Measurements from ENCODE around the gene CCL14.
"Not testable (repeated sequence)": the region's sequence is repeated elsewhere in the genome, so short reads cannot be mapped to it uniquely, and the experiment has no call there.

CCL14 gene

GRCh38 chr17:35949401-35949800, 37.1 kb downstream of the CCL14 start:
- no peak for TF ChIP-seq CTCF (IDR thresholded peaks at IDR 0.05; ENCODE audit: borderline replicate concordance, control extremely low read depth, extremely low read depth, insufficient read depth, missing control alignments)
- no peak for DNase-seq (ENCODE audit: low spot score)
- in situ Hi-C loops (cut with MboI; ENCODE audit: low sequenced_read_pairs, unreplicated experiment) = no loop called here

- DNase-seq (ENCODE audit: low spot score) = no peak
Observed at GRCh38 chr17:35948092-35948491, 38.4 kb downstream of the CCL14 start.

GRCh38 chr17:35947156-35947585, 39.4 kb downstream of the CCL14 start:
- in situ Hi-C loops (cut with MboI; ENCODE audit: low sequenced_read_pairs, unreplicated experiment) = no loop called here
- DNase-seq (ENCODE audit: low spot score) = peak; percentile 65

More at GRCh38 chr17:35948092-35948491, 38.4 kb downstream of the CCL14 start:
- in situ Hi-C loops (cut with MboI; ENCODE audit: low sequenced_read_pairs, unreplicated experiment) = no loop called here
- TF ChIP-seq CTCF (IDR thresholded peaks at IDR 0.05; ENCODE audit: borderline replicate concordance, control extremely low read depth, extremely low read depth, insufficient read depth, missing control alignments) = no peak

GRCh38 chr17:35944151-35944550, 42.4 kb downstream of the CCL14 start:
- no peak for DNase-seq (ENCODE audit: low spot score)
- no peak for TF ChIP-seq CTCF (IDR thresholded peaks at IDR 0.05; ENCODE audit: borderline replicate concordance, control extremely low read depth, extremely low read depth, insufficient read depth, missing control alignments)
- in situ Hi-C loops (cut with MboI; ENCODE audit: low sequenced_read_pairs, unreplicated experiment) = no loop called here

More at GRCh38 chr17:35947156-35947585, 39.4 kb downstream of the CCL14 start:
- peak; percentile 86 for TF ChIP-seq CTCF (IDR thresholded peaks at IDR 0.05; ENCODE audit: borderline replicate concordance, control extremely low read depth, extremely low read depth, insufficient read depth, missing control alignments)

- TF ChIP-seq CTCF (IDR thresholded peaks at IDR 0.05; ENCODE audit: borderline replicate concordance, control extremely low read depth, extremely low read depth, insufficient read depth, missing control alignments) = no peak
- in situ Hi-C loops (cut with MboI; ENCODE audit: low sequenced_read_pairs, unreplicated experiment) = no loop called here
- no peak for DNase-seq (ENCODE audit: low spot score)
Observed at GRCh38 chr17:35943537-35943936, 43.0 kb downstream of the CCL14 start, which contains the start of gene LYZL6. Gene LYZL6, minus strand, starts transcription at chr17:35943713. Its CDS starts 4,357 bp downstream, at chr17:35939356.

- no peak for DNase-seq (ENCODE audit: low spot score)
- no peak for TF ChIP-seq CTCF (IDR thresholded peaks at IDR 0.05; ENCODE audit: borderline replicate concordance, control extremely low read depth, extremely low read depth, insufficient read depth, missing control alignments)
- in situ Hi-C loops (cut with MboI; ENCODE audit: low sequenced_read_pairs, unreplicated experiment) = no loop called here
Observed at GRCh38 chr17:35942588-35943186, 43.8 kb downstream of the CCL14 start.

- in situ Hi-C loops (cut with MboI; ENCODE audit: low sequenced_read_pairs, unreplicated experiment); DNase-seq (ENCODE audit: low spot score): not testable (repeated sequence)
Observed at GRCh38 chr17:35938492-35938891, 48.0 kb downstream of the CCL14 start.

All from GM13976 (cell line).